Smooth muscle cell (in vitro differentiated cells): ENCODE measurements around the gene FBXO10. TPM values are rescaled to one million over a fixed set of nuclear protein-coding genes. Genes with fewer than 3 reads are reported as not detected.

Source experiments
- DNase-seq: peaks from one replicate; lab custom pipeline; 2025; ENCODE audit not compliant: unreplicated experiment; lab: John Stamatoyannopoulos, UW
- H2AFZ ChIP-seq: fragments of 200-600 bp; sonication (generic); 2 replicates; pipeline ENCODE4 v1.6.0; 2016; ENCODE audit warnings: antibody characterized with exemption, low read depth, mild to moderate bottlenecking
- H3F3A ChIP-seq: fragments of 200-600 bp; sonication (generic); 2 replicates; pipeline ENCODE4 v1.6.0; 2017; ENCODE audit warnings: antibody characterized with exemption, low read depth
- H3K27ac ChIP-seq: fragments of 200-600 bp; sonication (generic); 2 replicates; pipeline ENCODE4 v1.5.1; 2016; ENCODE audit warnings: low read depth, mild to moderate bottlenecking
- H3K27me3 ChIP-seq: fragments of 200-600 bp; sonication (generic); 2 replicates; pipeline ENCODE4 v1.6.1; 2016; ENCODE audit warnings: low read depth, mild to moderate bottlenecking
- H3K36me3 ChIP-seq: fragments of 200-600 bp; sonication (generic); 2 replicates; pipeline ENCODE4 v1.5.1; 2016; ENCODE audit warnings: low read depth
- H3K4me1 ChIP-seq: fragments of 200-600 bp; sonication (generic); 2 replicates; pipeline ENCODE4 v1.5.1; 2016; ENCODE audit warnings: low read depth
- H3K4me2 ChIP-seq: fragments of 200-600 bp; sonication (generic); 2 replicates; pipeline ENCODE4 v1.6.0; 2016; ENCODE audit warnings: mild to moderate bottlenecking
- H3K4me3 ChIP-seq: fragments of 200-600 bp; sonication (generic); 2 replicates; pipeline ENCODE4 v1.5.1; 2016; ENCODE audit warnings: mild to moderate bottlenecking
- H3K79me2 ChIP-seq: fragments of 200-600 bp; sonication (generic); 2 replicates; pipeline ENCODE4 v1.6.0; 2016; ENCODE audit warnings: low read depth, mild to moderate bottlenecking
- H3K9ac ChIP-seq: fragments of 200-600 bp; sonication (generic); 2 replicates; pipeline ENCODE4 v1.6.0; 2016; ENCODE audit warnings: low read depth
- H3K9me3 ChIP-seq: fragments of 200-600 bp; sonication (generic); replicated peaks from 2 replicates; pipeline ENCODE4 v1.5.1; 2016; ENCODE audit warnings: low read depth
- H4K20me1 ChIP-seq: fragments of 200-600 bp; sonication (generic); 2 replicates; pipeline ENCODE4 v1.6.0; 2016; ENCODE audit warnings: low read depth
- CTCF ChIP-seq: fragments of 200-600 bp; sonication (generic); IDR thresholded peaks from 2 replicates; pipeline ENCODE4 v1.5.1; 2017; ENCODE audit warnings: borderline replicate concordance, mild to moderate bottlenecking, antibody characterized with exemption; ENCODE audit not compliant: insufficient read depth, poor library complexity, severe bottlenecking
- WGBS: methylation state at CpG from one replicate; pipeline ENCODE4 v1.1.7; 2016; ENCODE audit warnings: low lambda C conversion rate; 5-methylcytosine and 5-hydroxymethylcytosine counted together
- polyA plus RNA-seq: library from polyadenylated mRNA; unstranded; fragments of >200 nt; fragmentation: Nextera tagmentation; extraction: Ambion mirVana; gene quantifications from 2 replicates; pipeline ENCODE4 v1.2.1, GENCODE V29; 2016
- total RNA-seq: library from RNA; depleted of rRNA; stranded (reverse); fragments of >200 nt; gene quantifications from 2 replicates; pipeline ENCODE4 v1.2.3, GENCODE V29; 2014

Gene FBXO10
- total and polyA plus RNA-seq, 2 experiments from 2014 or later = 3.5 to 7.0 TPM

GRCh38 chr9:37508834-37509206 lies 67.4 kb downstream of the FBXO10 start:
- H3K36me3 ChIP-seq = no peaks in the 10 kb centered on the region
- WGBS = 97% methylated on average over 3 of the region's 3 CpGs
- H2AFZ ChIP-seq = no peak overlapping the region
- H3F3A ChIP-seq = no peaks in the 10 kb centered on the region
- H3K79me2 ChIP-seq = no peaks in the 10 kb centered on the region
- no peaks in the 10 kb centered on the region for H3K4me1 ChIP-seq
- no peak overlapping the region for H3K9ac ChIP-seq
- no peaks in the 10 kb centered on the region for H3K27me3 ChIP-seq
- no peak for DNase-seq
- H4K20me1 ChIP-seq = no peaks in the 10 kb centered on the region
- H3K27ac ChIP-seq = no peak overlapping the region
- TF ChIP-seq CTCF = no peak
- H3K4me2 ChIP-seq = no peak overlapping the region
- H3K9me3 ChIP-seq = no peaks in the 10 kb centered on the region
- H3K4me3 ChIP-seq = no peak overlapping the region

GRCh38 chr9:37508135-37508833 lies 67.9 kb downstream of the FBXO10 start:
- H3K4me2 ChIP-seq = no peak overlapping the region
- TF ChIP-seq CTCF = no peak
- no peaks in the 10 kb centered on the region for H4K20me1 ChIP-seq
- no peaks in the 10 kb centered on the region for H3F3A ChIP-seq
- H3K36me3 ChIP-seq = no peaks in the 10 kb centered on the region
- DNase-seq = no peak
- H3K4me1 ChIP-seq = no peaks in the 10 kb centered on the region
- H3K79me2 ChIP-seq = no peaks in the 10 kb centered on the region
- H3K9ac ChIP-seq = no peak overlapping the region
- H3K27me3 ChIP-seq = no peaks in the 10 kb centered on the region
- H3K9me3 ChIP-seq = no peaks in the 10 kb centered on the region
- H3K4me3 ChIP-seq = no peak overlapping the region
- no peak overlapping the region for H2AFZ ChIP-seq
- H3K27ac ChIP-seq = no peak overlapping the region
- 96% methylated on average over 5 of the region's 5 CpGs for WGBS

GRCh38 chr9:37507566-37508134 lies 68.5 kb downstream of the FBXO10 start:
- H3K27ac ChIP-seq = no peak overlapping the region
- H3K9ac ChIP-seq = no peak overlapping the region
- H3K4me3 ChIP-seq = no peak overlapping the region
- no peaks in the 10 kb centered on the region for H4K20me1 ChIP-seq
- no peaks in the 10 kb centered on the region for H3K79me2 ChIP-seq
- H3K4me2 ChIP-seq = no peak overlapping the region
- no peaks in the 10 kb centered on the region for H3F3A ChIP-seq
- H3K27me3 ChIP-seq = no peaks in the 10 kb centered on the region
- H3K36me3 ChIP-seq = no peaks in the 10 kb centered on the region
- H3K4me1 ChIP-seq = no peaks in the 10 kb centered on the region
- no peak for TF ChIP-seq CTCF
- no peak overlapping the region for H2AFZ ChIP-seq
- DNase-seq = no peak
- 97% methylated on average over 11 of the region's 11 CpGs for WGBS
- H3K9me3 ChIP-seq = no peaks in the 10 kb centered on the region

- no peaks in the 10 kb centered on the region for H3F3A ChIP-seq
- TF ChIP-seq CTCF = no peak
- no peaks in the 10 kb centered on the region for H4K20me1 ChIP-seq
Observed at GRCh38 chr9:37504605-37505004, 71.6 kb downstream of the FBXO10 start.

More at GRCh38 chr9:37504605-37505004, 71.6 kb downstream of the FBXO10 start:
- no peak for DNase-seq
- Histone ChIP-seq H3K9me3 (no peaks in the 10 kb centered on the region), H3K4me1 (no peaks in the 10 kb centered on the region), H3K27me3 (no peaks in the 10 kb centered on the region), H3K4me3 (no peak overlapping the region), H3K79me2 (no peaks in the 10 kb centered on the region), H2AFZ (no peak overlapping the region), H3K9ac (no peak overlapping the region), H3K27ac (no peak overlapping the region), H3K4me2 (no peak overlapping the region), H3K36me3 (peaks cover 6% of the 10 kb centered on the region)
- WGBS = 93% methylated on average over 5 of the region's 5 CpGs
